HepG2 (cell line): ENCODE measurements around the gene ENGASE. TPM values are rescaled to one million over a fixed set of nuclear protein-coding genes. Genes with fewer than 3 reads are reported as not detected.
A peak's percentile ranks its signal among the peaks of the same experiment; 100 is the strongest.

Experiments used
- ADNP ChIP-seq: sonication (generic); formaldehyde crosslinking; IDR thresholded peaks from 2 replicates; pipeline ENCODE4 v1.4.0; 2020; ENCODE audit warnings: missing genetic modification reagents
- AFF4 ChIP-seq: sonication (generic); formaldehyde crosslinking; IDR thresholded peaks from 2 replicates; pipeline ENCODE4 v1.4.0; 2020; ENCODE audit warnings: missing genetic modification reagents
- ATF1 ChIP-seq: IDR thresholded peaks from 2 replicates; pipeline ENCODE4 v1.6.1; 2016; ENCODE audit warnings: mild to moderate bottlenecking, control low read depth
- ATF7 ChIP-seq, 2 experiments: fragments of 450-650 bp in 1 of 2; sonication (generic) in 1 of 2; formaldehyde crosslinking in 1 of 2; IDR thresholded peaks; 2 replicates each; pipeline versions ENCODE4 v1.4.0 to v1.6.1; 2016 to 2020; ENCODE audit warnings: antibody characterized with exemption in 1 of 2, mild to moderate bottlenecking in 1 of 2, missing genetic modification reagents in 1 of 2
- DZIP1 ChIP-seq: sonication (generic); formaldehyde crosslinking; IDR thresholded peaks from 2 replicates; pipeline ENCODE4 v1.5.0; 2020; ENCODE audit warnings: mild to moderate bottlenecking, missing genetic modification reagents
- FOXC1 ChIP-seq: sonication (generic); formaldehyde crosslinking; IDR thresholded peaks from 2 replicates; pipeline ENCODE4 v1.8.0; 2022; ENCODE audit warnings: mild to moderate bottlenecking, missing genetic modification reagents, borderline replicate concordance
- FUBP1 ChIP-seq: sonication (generic); formaldehyde crosslinking; IDR thresholded peaks from 2 replicates; pipeline ENCODE4 v1.5.1; 2020; ENCODE audit warnings: missing genetic modification reagents, mild to moderate bottlenecking, borderline replicate concordance
- KLF11 ChIP-seq: IDR thresholded peaks from 2 replicates; pipeline ENCODE4 v1.6.1; 2016; ENCODE audit warnings: missing compliant biosample characterization
- RCOR2 ChIP-seq: IDR thresholded peaks from 2 replicates; pipeline ENCODE4 v1.6.1; 2016; ENCODE audit warnings: missing biosample characterization, missing genetic modification reagents
- SMARCC2 ChIP-seq: fragments of 450-650 bp; IDR thresholded peaks from 2 replicates; pipeline ENCODE4 v1.6.1; 2017; ENCODE audit warnings: antibody characterized with exemption, mild to moderate bottlenecking
- THAP7 ChIP-seq: sonication (generic); formaldehyde crosslinking; IDR thresholded peaks from 2 replicates; pipeline ENCODE4 v1.8.1; 2023; ENCODE audit warnings: mild to moderate bottlenecking, missing genetic modification reagents
- TRIM22 ChIP-seq: fragments of 450-650 bp; IDR thresholded peaks from 2 replicates; pipeline ENCODE4 v1.6.1; 2017
- XBP1 ChIP-seq: sonication (generic); formaldehyde crosslinking; IDR thresholded peaks from 2 replicates; pipeline ENCODE4 v1.5.0; 2020; ENCODE audit warnings: missing genetic modification reagents
- ZMYM2 ChIP-seq: sonication (generic); formaldehyde crosslinking; IDR thresholded peaks from 2 replicates; pipeline ENCODE4 v1.8.0; 2022; ENCODE audit warnings: mild to moderate bottlenecking, missing genetic modification reagents
- ZNF24 ChIP-seq: fragments of 450-650 bp; IDR thresholded peaks from 2 replicates; pipeline ENCODE4 v1.6.1; 2017; ENCODE audit warnings: antibody characterized with exemption, mild to moderate bottlenecking
- ZNF329 ChIP-seq: sonication (generic); formaldehyde crosslinking; IDR thresholded peaks from 2 replicates; pipeline ENCODE4 v1.9.0; 2021; ENCODE audit warnings: low read depth, mild to moderate bottlenecking, missing genetic modification reagents
- ZNF629 ChIP-seq: sonication (generic); formaldehyde crosslinking; conservative IDR thresholded peaks from 2 replicates; pipeline ENCODE4 v1.5.0; 2020; ENCODE audit warnings: missing genetic modification reagents
- ZNF773 ChIP-seq: sonication (generic); formaldehyde crosslinking; IDR thresholded peaks from 2 replicates; pipeline ENCODE4 v1.4.0; 2020; ENCODE audit warnings: missing genetic modification reagents, borderline replicate concordance
- polyA plus RNA-seq, 8 experiments: library from polyadenylated mRNA; depleted of rRNA in 3 of 8; stranded (reverse) in 7 of 8; unstranded in 1 of 8; fragments of >200 nt; fragmentation: Illumina TruSeq in 4 of 8; extraction: Trizol in 4 of 8; gene quantifications; 2 replicates each; pipeline versions ENCODE4 v1.2.1 to v1.2.3, GENCODE V29; 2011 to 2016; ENCODE audit warnings: low read depth in 4 of 8, missing spikeins in 1 of 8, mixed read lengths in 1 of 8; ENCODE audit not compliant: insufficient read depth in 1 of 8
- total RNA-seq, 5 experiments: library from RNA; depleted of rRNA; stranded (reverse); fragments of >200 nt; fragmentation: Illumina TruSeq; extraction: Trizol; gene quantifications; 2 replicates each; pipeline ENCODE4 v1.2.3, GENCODE V29; 2016; ENCODE audit warnings: low read depth in 1 of 5

Gene ENGASE
- total and polyA plus RNA-seq, 2 of the 13 experiments (the other 11 are each of a cell fraction or from before 2014, with no cell fraction given): 10.6 to 18.1 TPM

GRCh38 chr17:79026376-79027273, 48.0 kb upstream of the ENGASE start (continued):
- TF ChIP-seq ZMYM2 (CRISPR knock-in tag) (no peak), ADNP (CRISPR knock-in tag) (no peak), TRIM22 (no peak), DZIP1 (CRISPR knock-in tag) (no peak), ATF7 (IDR thresholded peaks at IDR 0.05) (peak; percentile 74), ATF7 (CRISPR knock-in tag; IDR thresholded peaks at IDR 0.05) (peak; percentile 98), THAP7 (peak; percentile 81), FUBP1 (peak; percentile 23; the same call in 1 of the 2 replicates), KLF11 (CRISPR knock-in tag) (0 out of 2 replicates have a peak, but pooled peaks have one; percentile 20), AFF4 (CRISPR knock-in tag) (no peak), ZNF329 (peak; percentile 52; the same call in 1 of the 2 replicates), ZNF24 (no peak), ZNF629 (CRISPR knock-in tag) (no peak; the same call in 1 of the 2 replicates), FOXC1 (no peak), ZNF773 (CRISPR knock-in tag) (0 out of 2 replicates have a peak, but pooled peaks have one; percentile 19), ATF1 (CRISPR knock-in tag) (no peak), SMARCC2 (peak; percentile 83; the same call in 1 of the 2 replicates), RCOR2 (CRISPR knock-in tag) (peak; percentile 65; the same call in 1 of the 2 replicates), XBP1 (no peak)
